ENCODE data around the gene TOP2A.

- no peak for TF ChIP-seq CTCF (IDR thresholded peaks at IDR 0.05)
- TF ChIP-seq POLR2A (IDR thresholded peaks at IDR 0.05), result no peak
- TF ChIP-seq POLR2AphosphoS5 (IDR thresholded peaks at IDR 0.05), result peak; percentile 21
Observed at GRCh38 chr17:40459636-40460603, 42.2 kb upstream of the TOP2A start.

Measured in gastroesophageal sphincter (tissue), 3 donors.